Activated CD8-positive, alpha-beta T cell treated with anti-CD3 and anti-CD28 coated beads for 36 hours (primary cell): ENCODE data around the gene MAN1A1. TPM values are rescaled to one million over a fixed set of nuclear protein-coding genes. Genes with fewer than 3 reads are reported as not detected.

Experiments
- ATAC-seq: fragments of 200-7000 bp; cut with Tn5 transposase; one replicate; pipeline ENCODE4 v1.10.0; 2021; ENCODE audit warnings: mild to moderate bottlenecking, moderate library complexity
- CTCF ChIA-PET: fragments of 350-600 bp; sonication (Branson Sonifier 250); formaldehyde crosslinking; loops from one replicate; lab custom pipeline; 2021; ENCODE audit warnings: antibody characterized with exemption; lab: Charles Lee
- POLR2A ChIA-PET: fragments of 350-600 bp; sonication (Branson Sonifier 250); formaldehyde crosslinking; loops from one replicate; lab custom pipeline; 2021; ENCODE audit warnings: antibody characterized with exemption; lab: Charles Lee
- DNase-seq: peaks from one replicate; pipeline ENCODE4 v3.0.0-alpha.2; 2020
- H3K27ac Mint-ChIP-seq: one replicate; pipeline ENCODE4 v1.8.0; 2021; ENCODE audit warnings: mild to moderate bottlenecking, mixed read lengths
- H3K27me3 Mint-ChIP-seq: one replicate; pipeline ENCODE4 v1.8.0; 2021; ENCODE audit warnings: mixed read lengths
- H3K36me3 Mint-ChIP-seq: one replicate; pipeline ENCODE4 v1.8.0; 2021; ENCODE audit warnings: low read depth, mixed read lengths
- H3K4me1 Mint-ChIP-seq: one replicate; pipeline ENCODE4 v1.8.0; 2021; ENCODE audit warnings: low read depth, mixed read lengths
- H3K4me3 Mint-ChIP-seq: one replicate; pipeline ENCODE4 v1.8.0; 2021; ENCODE audit warnings: mild to moderate bottlenecking, moderate library complexity, mixed read lengths
- H3K9me3 Mint-ChIP-seq: one replicate; pipeline ENCODE4 v1.8.0; 2021; ENCODE audit warnings: mixed read lengths
- CTCF ChIP-seq: fragments of 200-600 bp; IDR thresholded peaks from one replicate; pipeline ENCODE4 v1.8.0; 2022; ENCODE audit warnings: antibody characterized with exemption, mild to moderate bottlenecking
- intact Hi-C: fragments of 100-400 bp; cut with micrococcal nuclease; formaldehyde crosslinking; loops from one replicate; pipeline ENCODE4 v1.10.0; 2022
- total RNA-seq, 2 experiments: library from RNA; stranded (reverse); gene quantifications; one replicate each; pipeline ENCODE4 v1.2.3, GENCODE V29; 2021

The MAN1A1 gene
- total RNA-seq, 2 experiments from 2014 or later = 18.5 to 19.4 TPM

DNA sequence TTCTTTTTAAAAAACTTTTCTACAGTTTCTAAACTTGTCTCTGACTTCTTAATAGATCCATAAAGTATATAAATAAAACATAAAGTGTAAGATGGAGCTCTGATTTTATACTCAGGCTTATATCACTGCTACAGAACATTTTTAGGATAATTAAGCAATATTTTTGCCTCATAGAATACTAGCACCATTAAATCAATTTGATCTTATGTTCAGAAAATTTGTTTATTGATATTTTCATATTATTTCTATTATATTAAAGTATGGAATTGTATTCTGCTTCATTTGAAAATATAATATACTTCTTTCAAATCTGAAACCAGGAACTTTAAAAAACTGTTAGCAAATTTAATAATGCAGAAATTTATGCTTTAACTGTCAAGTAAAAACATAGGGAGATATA, 106.5 kb downstream of the MAN1A1 start:
- Mint-ChIP-seq H3K27me3 (no peaks in the 10 kb centered on the region), H3K36me3 (peaks cover 14% of the 10 kb centered on the region), H3K4me3 (no peak overlapping the region), H3K4me1 (no peaks in the 10 kb centered on the region), H3K27ac (no peak overlapping the region), H3K9me3 (no peaks in the 10 kb centered on the region)
- ATAC-seq = no peak
- DNase-seq = no peak
- no peak for TF ChIP-seq CTCF
- POLR2A ChIA-PET = no interaction called here
- CTCF ChIA-PET = interaction anchor here (1.3 to 1.8 kb wide), 2 partner anchors 11 to 34 kb away, joined by 3 read pairs; no protein-coding TSS in a partner anchor
- intact Hi-C loops = no loop called here

- Mint-ChIP-seq H3K27me3 (no peaks in the 10 kb centered on the region), H3K9me3 (no peaks in the 10 kb centered on the region), H3K4me1 (no peaks in the 10 kb centered on the region), H3K4me3 (no peak overlapping the region), H3K27ac (no peak overlapping the region), H3K36me3 (peaks cover 16% of the 10 kb centered on the region)
- TF ChIP-seq CTCF = no peak
- ChIA-PET CTCF (interaction anchor here (1.3 to 1.8 kb wide), 2 partner anchors 12 to 32 kb away, joined by 3 read pairs; no protein-coding TSS in a partner anchor), POLR2A (no interaction called here)
- DNase-seq (no peak), ATAC-seq (no peak)
- intact Hi-C loops = no loop called here
Observed at GRCh38 chr6:119241540-119242309, 107.8 kb downstream of the MAN1A1 start.

DNA sequence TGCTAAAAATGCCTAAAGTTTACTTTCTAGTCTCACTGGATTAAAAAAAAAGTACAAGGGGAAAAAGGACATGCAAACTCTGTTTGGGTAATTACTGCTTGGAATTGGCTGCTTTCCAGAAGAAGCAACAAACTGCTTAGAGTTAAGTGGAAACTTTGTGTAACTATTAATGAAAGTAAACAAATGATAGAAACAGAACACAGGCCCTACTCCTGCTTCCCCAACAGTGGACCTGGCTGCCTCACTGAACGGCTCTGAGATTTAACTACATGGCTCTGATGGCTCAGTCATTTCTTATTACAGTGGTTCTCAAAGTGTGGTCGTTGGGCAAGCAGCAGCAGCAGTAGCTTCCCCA, 108.5 kb downstream of the MAN1A1 start:
- intact Hi-C loops = no loop called here
- Mint-ChIP-seq H3K27me3 (no peaks in the 10 kb centered on the region), H3K36me3 (peaks cover 20% of the 10 kb centered on the region), H3K27ac (no peak overlapping the region), H3K4me1 (no peaks in the 10 kb centered on the region), H3K4me3 (no peak overlapping the region), H3K9me3 (no peaks in the 10 kb centered on the region)
- POLR2A ChIA-PET = no interaction called here
- CTCF ChIA-PET = no interaction called here
- TF ChIP-seq CTCF = no peak
- DNase-seq (no peak), ATAC-seq (no peak)

- TF ChIP-seq CTCF = no peak
- ChIA-PET CTCF (no interaction called here), POLR2A (no interaction called here)
- no peak for DNase-seq
- Mint-ChIP-seq H3K9me3 (no peaks in the 10 kb centered on the region), H3K36me3 (peaks cover 24% of the 10 kb centered on the region), H3K27me3 (no peaks in the 10 kb centered on the region), H3K27ac (no peak overlapping the region), H3K4me3 (no peak overlapping the region), H3K4me1 (no peaks in the 10 kb centered on the region)
- ATAC-seq = no peak
- intact Hi-C loops = no loop called here
Observed at GRCh38 chr6:119240257-119241110, 109.1 kb downstream of the MAN1A1 start.
